GM19395 (cell line): Measurements from ENCODE around the gene SHH.
A peak's percentile ranks its signal among the peaks of the same experiment; 100 is the strongest.
"Not testable (repeated sequence)": the region's sequence is repeated elsewhere in the genome, so short reads cannot be mapped to it uniquely, and the experiment has no call there.

ENCODE experiments used
- ATAC-seq: cut with Tn5 transposase; IDR thresholded peaks from one replicate; pipeline ENCODE4 v1.9.1; 2021; ENCODE audit warnings: mild to moderate bottlenecking, moderate library complexity; ENCODE audit not compliant: unreplicated experiment

Gene SHH

DNA sequence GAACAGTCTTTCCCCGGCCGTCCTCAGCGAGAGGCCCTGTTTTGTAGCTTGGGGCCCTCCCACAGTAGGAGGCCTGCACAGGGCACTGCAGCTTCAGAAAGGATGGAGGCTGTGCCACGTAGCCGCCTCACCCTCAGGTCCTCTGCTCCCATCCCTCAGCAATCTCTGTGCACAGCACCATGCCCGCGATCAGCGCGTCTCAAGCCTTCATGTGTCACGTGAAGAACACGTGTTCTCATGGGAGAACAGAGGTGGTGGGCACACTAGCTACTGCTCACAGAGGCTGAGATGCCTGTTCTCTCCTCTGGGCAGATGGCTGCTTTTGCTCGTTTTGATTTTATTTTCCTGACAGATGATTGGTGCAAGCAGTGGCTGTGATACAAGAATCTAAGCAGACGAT lies 8.5 kb upstream of the SHH start:
- no peak for ATAC-seq

DNA sequence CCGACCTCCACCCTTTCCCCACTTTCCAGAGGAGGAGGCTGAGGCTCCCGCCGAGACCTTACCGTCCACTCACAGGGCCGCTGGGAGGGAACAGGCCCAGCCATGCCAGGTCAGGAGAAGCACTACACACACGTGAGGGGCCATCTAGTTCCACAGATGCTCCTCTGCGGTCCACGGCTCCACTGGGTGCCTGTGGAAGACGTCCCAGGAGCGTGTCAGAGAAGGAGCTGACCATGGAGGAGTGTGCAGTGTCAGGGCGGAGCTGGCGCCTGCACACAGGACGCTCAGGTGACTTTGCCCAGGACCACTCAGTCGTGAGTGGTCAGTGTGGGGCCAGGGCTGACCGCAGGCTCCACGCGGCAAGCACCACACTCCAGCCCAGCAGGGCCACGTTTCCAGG lies 8.0 kb upstream of the SHH start:
- no peak for ATAC-seq

DNA sequence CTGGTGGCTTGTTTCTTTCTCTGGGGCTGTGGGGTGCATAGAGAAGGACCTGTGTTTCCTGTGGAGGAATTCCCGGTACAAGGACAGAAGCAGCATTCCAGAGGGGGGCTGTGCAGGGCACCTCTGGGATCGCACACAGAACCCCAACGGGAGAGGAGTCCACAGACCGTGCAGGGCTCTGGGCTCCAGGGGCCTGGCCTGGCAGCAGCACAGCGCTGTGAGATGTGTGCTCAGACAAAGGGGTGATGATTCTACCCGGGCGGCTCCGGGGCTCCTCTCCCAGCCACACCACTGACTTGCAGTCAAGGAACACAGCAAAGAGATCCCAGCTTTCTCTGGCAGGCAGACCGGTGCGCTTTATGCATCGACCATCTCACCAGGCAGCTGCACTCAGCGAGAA lies 6.9 kb upstream of the SHH start:
- no peak for ATAC-seq

DNA sequence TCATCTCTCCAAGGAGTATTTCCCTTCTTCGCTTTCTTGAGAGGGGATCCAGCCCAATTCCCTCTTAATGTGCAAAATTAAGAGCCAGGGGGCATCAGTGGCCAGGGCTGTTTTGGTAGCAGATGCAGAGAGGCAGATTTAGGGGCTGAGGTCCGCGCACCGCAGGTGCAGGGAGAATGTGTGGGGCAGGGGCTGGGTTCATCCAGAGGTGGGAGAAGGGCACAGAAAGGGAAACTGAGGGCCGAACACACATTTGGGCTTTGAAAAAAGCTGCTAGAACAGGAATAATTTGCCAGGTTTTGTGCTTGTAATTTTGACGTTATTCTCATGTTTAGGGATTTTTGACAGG lies 6.5 kb upstream of the SHH start:
- no peak for ATAC-seq

DNA sequence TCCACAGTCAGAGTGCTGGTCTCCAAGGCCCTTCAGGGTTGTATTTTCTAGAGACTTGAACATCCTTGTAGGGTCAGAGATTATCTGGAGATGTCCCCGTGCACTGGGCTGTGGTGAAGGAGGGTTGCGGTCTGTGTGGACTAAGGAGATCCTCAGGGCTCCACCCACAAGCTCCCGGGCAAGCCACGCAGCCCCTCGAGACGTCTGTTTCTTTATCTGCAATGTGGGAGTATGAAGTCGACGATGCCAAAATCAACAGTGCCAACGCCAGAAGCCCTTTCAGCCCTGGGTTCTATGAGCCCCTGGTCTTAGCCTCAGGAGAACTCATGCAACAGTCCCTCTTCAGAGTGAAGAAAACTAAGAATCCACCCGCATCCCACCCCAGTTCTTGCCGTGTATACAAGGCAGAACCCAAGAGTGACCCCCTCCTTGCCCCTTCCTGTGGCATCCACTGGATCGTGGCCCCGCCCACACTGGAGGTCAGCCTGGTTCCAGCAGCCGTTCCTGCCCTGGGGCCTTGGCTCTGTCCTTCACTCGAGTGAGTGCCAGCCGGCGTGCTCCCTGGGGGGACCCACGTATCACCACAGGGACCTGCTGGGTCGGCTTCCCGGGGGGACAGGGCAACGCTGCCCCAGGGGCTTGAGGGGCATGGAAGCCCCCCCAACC lies 6.0 kb upstream of the SHH start:
- ATAC-seq = no peak

DNA sequence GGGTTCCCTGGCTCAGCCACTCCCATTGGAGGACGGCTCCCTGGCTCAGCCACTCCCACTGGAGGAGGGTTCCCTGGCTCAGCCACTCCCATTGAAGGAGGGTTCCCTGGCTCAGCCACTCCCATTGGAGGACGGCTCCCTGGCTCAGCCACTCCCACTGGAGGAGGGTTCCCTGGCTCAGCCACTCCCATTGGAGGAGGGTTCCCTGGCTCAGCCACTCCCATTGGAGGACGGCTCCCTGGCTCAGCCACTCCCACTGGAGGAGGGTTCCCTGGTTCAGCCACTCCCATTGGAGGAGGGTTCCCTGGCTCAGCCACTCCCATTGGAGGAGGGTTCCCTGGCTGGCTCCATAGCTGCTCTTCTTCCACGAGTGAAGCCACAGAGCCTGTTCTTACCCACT lies 5.3 kb upstream of the SHH start:
- not testable (repeated sequence) for ATAC-seq

DNA sequence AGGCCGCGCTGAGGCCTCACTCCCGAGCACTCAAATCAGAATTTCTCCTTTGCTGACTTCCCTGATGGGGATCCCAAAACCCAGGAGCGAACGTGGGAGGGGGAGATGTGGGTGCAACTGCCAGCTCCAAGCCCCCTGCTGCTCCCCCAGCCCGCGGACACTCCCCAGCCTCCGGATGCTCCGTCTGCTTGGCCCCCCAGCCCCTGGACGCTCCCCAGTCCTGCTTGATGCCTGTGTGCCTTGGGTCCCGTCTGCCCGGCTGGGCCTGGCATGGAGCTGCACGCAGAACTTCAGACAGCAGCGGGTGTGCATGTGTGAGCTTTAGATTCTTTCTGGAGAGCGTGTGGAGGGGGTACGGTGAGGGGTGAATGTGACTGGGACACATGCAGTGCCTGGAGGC lies 4.7 kb upstream of the SHH start:
- ATAC-seq = no peak

DNA sequence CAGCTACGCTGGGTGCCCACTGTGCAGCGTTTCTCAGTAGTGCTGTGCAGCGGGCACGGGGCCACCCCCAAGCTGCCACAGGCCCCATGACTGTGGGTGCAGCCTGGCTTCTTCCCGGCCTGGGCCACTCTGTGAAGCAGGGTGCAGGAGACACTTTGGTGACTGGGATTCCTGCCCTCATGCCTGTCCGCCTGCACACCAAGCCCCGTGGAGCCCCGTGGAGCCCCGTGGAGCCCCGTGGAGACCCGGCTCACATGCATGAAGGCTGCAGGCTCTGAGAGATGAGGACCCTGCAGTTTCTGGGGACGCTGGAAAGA lies 3.9 kb upstream of the SHH start:
- no peak for ATAC-seq

DNA sequence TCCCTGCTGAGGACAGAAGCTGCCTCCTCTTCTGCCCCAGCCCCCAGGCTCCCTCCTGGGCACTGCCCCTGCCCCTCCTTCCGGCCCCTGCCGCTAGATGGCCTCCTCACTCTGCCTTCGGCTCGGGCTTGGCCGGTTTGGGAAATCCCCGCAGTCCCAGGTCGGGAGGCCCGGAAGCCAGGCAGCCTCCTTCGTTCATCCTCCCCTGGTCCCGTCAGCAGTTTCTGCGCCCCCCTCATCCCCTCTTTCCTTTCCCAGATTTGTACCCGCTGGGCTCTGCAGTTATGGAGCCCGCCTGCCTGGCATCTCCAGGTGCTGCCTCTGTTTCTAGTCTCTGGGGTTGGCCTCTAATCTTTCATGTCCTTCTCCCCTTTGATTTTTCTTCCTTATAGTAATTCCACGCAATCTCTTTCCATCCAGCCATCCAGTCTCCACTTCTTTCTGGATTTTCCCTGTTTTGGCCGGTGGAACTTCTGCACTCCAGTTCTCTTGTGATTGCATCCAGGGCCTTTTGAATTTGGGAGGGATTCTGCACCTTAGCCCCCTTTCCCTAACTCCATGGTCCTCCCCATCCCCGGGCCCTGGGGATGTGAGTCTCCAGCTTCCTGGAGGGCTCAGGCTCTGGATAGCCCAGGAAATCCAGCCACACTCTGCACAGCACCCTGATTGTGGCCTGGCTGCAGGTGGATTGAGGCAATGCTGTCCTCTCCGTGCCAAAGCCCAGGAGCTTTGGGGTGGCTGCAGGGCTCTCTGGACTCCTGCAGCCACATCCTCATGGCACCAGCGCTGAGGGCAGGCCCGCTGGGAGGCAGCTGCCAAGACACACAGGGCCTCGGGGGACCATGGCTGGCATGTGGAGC lies 3.3 kb upstream of the SHH start:
- peak; percentile 88 for ATAC-seq

DNA sequence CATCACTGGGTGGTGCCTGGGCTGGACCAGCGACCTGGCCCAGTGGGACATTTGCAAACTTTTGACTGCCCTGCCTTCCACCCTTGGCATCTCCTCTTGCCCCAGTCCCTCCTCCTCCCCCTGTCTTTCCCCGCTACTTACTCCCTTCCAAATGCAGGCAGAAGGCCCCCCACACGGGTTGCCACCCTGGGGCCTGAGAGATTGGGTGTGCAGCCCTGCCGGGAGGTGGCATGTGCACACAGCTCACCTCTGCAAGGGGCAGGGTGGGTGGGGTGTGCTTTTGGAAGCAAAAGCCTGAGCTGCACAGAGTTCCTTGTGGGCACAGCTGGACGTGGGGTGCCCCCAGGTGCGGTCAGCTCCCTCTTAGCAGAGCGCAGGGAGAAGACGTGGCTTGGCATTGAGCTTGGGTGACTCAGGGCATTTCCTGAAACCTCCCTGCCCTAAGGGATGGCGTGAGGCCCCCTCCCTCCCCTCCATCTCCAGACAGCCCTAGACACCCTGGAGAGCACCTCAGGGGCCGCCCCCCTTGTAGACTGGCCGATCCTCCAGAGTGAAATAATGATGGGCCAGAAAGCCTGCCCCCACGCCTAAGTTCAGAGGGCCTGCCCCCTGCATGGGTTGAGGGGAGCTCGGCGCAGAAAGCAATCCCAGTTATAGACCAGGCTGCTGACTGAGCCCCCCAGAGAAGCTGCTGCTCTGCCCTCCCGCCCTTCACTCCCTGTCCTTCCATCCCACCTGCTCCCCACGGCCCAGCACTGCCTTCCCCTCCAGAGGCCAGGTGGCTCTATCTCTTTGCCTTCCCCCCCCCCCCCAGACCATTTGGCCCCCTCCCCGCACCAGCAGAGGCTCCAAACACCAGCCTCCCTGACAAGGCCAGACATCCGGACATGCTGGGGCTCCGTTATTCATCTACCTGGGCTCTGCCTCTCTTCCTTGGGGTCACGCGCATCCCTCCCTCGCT lies 2.3 kb upstream of the SHH start:
- no peak for ATAC-seq

DNA sequence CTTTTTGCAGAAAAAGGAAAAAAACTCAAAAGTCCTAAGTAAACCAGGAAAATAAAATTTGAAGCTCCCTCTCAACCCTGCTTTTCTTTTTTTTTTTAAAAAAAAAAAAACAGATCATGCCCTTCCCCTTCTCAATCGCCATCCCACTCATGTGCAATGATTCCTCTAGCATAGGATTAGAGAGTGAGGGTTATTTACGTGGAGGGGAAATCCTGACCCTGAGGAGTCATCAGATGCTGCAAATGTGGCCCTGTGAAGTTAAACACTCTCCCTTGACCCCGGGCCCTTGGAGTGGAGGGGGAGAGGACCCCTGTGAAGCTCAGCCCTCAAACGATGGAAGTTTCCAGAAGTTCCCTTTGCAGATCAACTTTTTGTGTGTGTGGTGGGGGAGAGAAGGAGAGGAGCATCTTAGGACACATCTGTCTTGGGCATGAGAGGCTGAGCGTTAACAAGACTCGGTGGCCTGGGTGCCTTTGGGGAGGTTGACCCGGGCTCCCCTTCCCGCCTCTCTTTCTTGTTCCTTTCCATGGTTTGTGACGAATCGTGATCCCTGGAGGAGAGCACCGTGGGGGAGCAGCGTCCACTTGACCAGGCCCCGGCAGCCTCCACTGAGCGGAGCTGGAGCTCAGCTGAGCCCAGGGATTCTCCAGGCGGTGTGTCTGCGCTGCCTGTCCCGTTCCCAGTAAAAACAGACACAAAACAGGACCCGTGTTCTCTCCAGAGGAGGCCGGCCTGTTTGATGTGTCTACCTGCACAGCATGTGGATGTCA lies 1.5 kb upstream of the SHH start:
- no peak for ATAC-seq

DNA sequence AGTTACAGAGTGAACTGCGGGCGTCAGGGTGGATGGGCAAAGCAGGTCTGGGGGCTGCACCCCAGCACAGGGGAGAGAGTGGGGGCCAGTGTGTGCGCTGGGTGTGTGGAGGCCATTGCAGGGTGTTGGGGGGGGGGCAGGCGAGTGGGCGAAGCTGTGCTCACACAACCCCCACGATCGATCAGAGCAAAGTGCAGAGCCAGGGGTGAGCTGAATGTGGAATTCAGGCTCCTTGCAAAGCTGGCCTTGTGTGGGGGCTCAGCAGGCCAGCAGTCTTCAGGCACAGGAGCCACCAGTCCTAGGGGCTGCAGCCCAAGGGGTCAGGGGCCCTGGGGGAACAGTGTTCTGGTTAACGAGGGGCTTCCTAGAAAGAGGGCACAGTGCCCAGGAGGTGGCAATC lies 862 bp upstream of the SHH start:
- no peak for ATAC-seq

DNA sequence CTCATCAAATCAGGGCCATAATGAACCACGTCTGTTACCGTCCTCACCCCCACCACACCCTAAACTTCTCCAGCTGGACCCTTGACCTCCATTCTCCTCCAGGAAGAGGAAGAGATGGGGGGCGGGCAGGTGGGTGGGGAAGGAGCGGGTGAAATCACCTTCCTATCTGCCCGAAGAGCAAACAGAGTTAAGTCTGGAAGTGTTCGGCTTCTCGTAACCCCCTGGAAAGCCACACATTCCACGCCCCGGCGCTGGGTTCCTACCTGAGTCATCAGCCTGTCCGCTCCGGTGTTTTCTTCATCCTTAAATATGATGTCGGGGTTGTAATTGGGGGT lies 736 bp downstream of the SHH start:
- ATAC-seq = no peak

DNA sequence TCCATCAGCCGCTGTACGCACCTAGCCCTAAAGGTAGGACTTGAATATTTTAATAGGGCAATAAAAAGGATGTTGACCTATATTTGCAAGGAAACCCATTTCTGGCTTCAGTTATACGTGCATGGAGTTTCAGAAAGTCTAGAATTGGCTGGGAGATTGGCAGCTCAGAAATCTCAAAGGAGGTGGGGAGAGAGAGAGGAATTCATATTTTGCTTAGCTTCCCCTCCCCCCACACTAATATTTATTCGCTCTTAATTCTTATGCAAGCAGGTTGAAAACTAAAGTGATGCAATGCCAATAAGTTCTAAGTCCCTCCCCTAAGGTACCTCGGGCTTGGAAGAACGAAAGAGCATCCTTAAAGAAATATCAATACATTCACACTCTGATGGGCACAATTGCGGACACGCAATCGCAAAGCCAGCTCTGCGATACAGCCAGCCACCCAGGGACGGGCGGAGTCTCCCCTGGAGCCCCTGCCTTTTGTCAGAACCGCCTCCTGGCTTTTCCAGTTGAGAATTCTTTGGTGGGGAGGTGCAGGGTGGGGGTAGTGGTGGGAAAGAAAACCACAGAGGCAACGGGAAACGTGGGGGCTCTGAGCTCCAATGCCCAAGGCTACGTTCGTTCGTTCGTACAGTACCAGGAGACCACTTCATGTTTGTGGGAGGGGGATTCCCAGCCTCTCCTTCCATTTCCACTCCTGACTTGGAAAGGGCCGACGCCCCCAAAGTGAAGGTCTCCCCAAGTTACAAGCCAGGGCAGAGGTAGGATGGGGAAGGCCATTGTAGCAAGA lies 1.3 kb downstream of the SHH start:
- no peak for ATAC-seq

DNA sequence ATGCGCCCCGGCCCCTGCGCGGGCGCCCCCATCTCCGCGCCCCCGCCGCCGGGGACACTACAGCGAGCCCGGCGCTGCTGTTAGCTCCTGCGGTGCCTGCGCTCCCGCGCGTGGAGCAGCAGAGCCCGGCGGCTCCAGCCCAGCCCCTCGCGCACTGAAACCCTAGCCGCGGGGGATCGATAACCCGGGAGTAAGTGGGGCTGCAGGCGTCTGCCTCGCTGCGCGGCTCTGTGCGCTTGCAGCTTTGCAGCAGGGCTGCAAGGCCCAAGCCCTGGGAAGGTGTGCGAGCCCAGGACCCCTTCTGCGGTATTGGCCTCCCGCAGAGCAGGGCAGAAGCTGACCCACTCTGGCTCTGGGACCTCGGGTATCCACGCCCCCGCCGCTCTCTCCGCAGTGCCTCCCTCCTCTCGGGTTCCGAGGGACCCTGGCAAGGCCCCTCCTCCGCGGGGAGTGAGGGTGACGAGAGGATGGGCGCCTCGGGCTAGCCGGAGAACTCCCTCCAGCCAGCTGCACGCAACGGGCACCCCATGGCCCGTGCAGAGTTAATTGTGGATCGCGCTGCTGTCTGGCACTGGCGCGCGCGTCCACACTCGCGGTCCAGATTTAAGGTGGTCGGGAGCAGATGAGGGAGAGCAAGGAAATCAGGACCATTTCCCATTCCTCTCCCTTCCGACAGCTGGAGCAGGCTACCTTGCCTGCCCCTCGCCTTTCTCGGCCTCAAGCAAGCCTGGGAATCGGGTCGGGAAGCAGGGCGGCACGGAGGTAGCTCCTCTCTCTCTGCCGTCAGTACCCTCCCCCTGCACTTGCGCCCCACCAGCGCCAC lies 2.1 kb downstream of the SHH start:
- no peak for ATAC-seq

DNA sequence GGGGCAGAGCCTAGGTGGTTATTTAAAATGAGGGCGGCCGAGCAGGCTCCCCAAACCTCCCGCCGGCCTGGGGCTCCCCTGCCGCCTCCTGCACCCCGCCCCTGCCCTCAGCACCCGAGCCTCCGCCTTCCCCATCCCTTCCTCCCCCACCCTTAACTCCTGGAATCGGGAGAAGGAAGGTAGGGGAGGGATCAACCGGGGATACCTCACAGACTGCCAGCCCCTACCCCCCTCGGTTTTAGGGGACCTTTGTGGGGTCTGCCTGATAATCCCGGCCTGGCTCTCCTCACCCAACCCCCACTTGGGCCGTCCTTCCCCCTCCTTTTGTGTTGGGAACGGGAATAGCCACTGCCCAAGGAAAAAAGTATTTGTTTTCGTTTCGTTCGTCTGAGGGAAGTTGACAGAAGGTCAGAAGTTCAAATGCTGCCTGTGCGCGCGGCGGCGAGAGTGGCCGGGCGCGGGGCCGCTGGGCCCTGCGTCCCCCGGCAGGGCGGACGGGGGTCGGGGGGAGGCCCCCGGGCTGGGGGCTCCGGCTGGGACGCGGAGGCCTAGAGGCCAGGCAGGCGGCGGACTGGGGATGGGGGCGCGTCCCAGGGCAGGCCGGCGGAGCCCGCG lies 2.8 kb downstream of the SHH start:
- no peak for ATAC-seq

DNA sequence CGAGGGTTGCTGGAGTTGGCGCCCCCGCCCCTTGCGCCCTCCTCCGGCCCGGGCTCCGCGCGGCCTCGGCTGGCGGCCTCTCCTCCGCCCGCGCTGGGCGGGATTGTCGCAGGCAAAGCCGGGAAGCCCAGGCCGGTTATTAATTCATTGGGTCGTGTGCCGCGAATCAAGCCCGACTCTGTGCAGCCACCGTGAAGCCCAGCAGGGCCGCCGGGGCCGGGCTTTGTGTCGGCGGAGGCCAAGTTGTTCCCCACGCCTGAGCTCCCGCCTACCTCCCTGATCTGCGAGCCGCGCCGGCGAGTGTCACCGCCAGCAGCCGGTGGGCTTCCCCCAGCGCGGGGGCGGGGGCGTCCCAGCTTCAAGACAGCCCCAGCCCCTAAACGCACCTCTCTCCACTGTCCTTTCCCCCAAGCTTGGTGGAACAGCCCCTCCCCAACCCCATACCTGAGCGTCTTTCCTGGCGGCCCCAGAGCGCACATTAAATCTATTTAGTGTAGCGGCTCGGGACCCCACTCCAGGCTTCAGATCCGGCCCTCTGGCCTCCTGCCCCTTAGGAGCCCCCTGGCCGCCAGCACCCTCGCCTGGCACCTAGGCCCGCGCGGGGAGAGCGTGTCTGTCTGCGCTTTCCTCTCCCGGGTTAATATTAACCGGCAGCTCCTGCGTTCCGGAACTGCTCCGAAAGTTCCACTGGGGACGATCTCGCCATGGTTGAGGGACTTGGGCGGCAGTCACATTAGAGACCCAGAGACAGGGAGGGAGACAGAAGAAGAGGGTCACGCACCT lies 3.5 kb downstream of the SHH start:
- peak; percentile 51 for ATAC-seq
